HG02885 (cell line): ENCODE measurements around the gene ELP2.
A peak's percentile ranks its signal among the peaks of the same experiment; 100 is the strongest.
"Not testable (repeated sequence)": the region's sequence is repeated elsewhere in the genome, so short reads cannot be mapped to it uniquely, and the experiment has no call there.

ENCODE experiments used
- ATAC-seq: cut with Tn5 transposase; IDR thresholded peaks from one replicate; pipeline ENCODE4 v1.9.1; 2021; ENCODE audit warnings: mild to moderate bottlenecking; ENCODE audit not compliant: unreplicated experiment, poor library complexity

The ELP2 gene

DNA sequence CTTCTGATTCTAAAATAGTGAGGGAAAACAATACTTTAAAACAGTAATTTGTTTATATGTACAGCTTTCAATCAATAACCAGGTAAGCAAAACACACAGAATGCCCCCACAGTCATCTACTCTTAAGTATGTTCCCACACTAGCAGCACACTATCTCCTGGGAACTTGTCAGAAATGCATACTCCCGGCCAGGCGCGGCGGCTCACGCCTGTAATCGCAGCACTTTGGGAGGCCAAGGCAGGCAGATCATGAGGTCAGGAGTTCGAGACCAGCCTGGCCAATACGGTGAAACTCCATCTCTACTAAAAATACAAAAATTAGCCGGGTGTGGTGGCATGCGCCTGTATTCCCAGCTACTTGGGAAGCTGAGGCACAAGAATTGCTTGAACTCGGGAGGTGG, 12.9 kb upstream of the ELP2 start:
- not testable (repeated sequence) for ATAC-seq

DNA sequence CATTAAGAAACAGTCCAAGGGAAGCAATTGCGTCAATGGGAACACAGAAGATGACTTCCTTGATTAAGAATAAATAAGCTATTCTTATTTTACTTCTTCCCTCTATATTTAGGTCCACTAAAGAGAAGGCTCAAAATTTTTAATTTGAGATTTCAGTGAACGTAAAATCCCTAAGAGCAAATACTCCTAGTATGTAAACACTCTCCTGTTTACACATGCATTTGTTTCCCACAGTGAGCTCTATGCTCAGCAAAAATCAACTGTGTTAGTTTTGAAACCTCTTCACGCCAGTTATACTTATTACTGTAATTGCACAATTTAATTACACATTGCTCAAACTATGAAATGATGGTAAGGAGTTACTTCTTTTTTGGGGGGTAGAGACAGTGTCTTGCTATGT, 9.4 kb upstream of the ELP2 start:
- no peak for ATAC-seq

DNA sequence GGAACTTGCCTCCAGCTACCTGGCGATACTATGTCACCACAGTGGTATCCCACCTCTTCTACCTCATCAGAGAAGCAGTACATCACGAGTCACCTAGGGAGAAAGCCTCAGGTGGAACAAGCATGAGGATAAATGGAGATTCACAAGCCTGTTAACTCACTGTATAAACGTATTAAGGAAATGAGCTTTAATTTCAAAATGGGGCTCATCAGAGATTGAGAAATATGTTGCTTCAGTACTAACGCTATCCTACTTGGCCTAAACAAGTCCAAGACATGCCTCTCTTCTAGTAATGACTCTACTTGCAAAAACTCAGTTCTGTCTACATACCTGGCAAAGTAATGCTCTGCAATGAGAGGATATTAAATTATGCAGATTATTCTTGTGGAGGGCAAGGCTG, 4.9 kb upstream of the ELP2 start:
- ATAC-seq, result no peak

DNA sequence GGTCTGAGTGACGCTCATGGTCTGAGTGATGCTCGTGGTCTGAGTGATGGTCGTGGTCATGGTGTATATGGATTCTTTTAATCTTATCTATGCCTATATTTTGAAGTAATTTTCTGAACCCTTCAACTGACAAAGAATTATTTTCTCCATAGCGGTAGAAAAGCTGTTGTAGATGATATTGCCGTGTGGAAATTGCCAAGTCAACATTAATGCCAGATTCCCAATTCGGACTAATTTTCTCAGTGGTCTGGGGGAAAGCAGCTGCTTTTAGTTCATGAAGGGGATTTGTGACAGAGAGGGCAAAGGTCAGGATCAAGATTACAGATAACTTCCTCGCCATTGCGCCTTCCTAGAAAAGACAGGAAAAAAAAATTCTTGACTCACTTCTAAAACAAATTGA, 3.0 kb upstream of the ELP2 start:
- no peak for ATAC-seq

DNA sequence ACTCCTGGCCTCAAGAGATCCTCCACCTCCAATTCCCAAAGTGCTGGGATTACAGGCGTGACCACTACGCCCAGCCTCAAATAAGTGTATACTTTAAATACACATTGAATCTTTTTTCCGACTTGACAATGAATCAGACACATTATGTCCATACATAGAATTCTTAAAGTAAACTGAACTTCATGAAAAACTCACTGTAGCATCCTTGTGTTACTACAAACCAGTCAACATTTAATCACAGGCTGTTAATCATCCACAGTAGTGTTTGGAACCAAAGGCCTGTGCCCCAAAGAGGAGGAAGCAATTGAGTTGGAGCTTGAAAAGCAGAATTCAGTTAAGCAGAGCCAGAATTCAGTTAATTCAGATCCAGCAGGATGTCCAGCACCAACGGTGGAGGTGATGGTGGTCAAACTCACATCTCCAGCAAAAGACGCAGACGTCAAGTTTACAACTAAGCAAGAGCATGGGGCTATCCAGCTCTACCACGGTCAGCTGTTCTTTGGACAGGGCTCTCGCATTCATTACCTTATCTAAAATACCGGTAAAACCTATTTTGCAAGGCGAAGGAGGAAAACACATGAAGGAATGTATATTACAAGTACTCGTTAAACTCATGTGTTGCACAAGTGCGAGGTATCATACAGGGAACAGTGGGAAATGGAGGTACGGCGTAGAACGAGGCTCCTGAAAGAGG, 1.7 kb upstream of the ELP2 start:
- ATAC-seq, result no peak

DNA sequence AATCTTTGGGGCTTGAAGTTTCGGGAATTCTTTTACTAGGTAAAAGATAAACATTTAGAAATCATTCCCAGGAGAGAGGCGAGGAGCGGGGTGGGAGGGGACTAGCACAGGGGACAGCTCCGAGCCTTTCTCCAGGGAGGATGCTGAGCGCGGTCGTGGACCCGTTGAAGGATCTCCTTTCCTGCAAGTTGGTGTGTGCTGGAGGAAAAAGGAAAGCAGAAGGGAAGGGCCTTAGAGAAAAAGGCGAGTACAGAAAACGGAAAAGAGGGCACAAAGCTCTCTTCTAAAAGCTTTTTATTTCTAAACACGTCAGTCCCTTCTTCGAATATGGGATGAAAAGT, 1.2 kb upstream of the ELP2 start:
- no peak for ATAC-seq

DNA sequence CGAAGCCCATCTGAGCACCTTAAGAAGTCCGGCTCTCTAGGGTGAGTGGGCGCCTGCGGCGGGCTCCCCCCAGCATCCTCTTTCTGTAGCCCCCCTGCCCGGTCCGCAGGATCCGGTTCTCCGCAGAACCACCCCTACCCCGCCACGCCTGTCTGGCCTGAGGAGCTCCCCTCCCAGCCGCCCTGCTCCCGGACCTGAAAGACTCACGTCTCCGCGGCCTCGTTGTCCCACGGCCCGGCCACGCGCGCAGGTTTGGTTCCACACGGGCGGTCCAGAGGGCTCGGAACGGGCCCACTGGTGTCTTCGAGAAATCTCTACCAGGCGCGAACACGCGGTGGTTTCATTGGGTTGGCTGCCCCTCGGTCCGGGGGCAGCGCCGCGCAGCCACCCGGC, 796 bp upstream of the ELP2 start:
- ATAC-seq, result peak; percentile 22

DNA sequence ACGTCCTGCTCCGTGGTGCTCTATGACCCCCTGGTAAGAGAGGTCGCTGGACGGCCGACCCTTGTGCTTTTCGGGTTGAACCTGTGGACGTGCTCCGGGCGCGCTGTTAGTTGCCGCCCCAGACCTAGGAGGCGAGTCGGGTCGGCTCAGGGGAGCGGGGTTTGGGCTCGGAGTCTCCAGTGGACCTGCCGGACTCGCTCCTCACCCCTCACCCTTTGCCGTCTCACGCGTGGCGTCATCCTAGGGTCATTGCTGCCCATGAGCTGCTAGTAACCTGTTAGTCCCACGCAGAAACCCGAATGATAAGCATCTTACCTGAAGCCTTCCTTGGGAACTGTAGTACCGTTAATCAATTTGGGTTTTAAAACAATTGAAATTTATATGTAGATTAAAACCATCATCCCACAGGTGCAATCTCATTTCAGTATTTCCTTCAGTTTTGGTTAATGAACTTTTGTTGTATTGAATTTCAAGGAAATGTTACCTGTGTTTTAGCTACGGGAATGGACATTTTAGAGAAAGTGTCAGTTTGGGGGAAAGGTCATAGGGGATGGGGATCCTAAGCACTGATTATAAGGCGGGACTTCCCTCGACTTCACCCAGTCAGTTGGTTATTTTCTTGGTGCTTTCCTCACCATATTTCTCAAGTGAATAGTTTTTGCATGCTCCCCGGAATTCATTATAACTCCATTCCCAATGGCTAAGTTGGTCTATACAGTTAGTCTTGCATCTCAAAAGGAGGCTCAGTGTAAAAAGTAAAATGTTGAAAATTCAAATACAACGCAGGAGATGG, 536 bp downstream of the ELP2 start:
- peak; percentile 26 for ATAC-seq

DNA sequence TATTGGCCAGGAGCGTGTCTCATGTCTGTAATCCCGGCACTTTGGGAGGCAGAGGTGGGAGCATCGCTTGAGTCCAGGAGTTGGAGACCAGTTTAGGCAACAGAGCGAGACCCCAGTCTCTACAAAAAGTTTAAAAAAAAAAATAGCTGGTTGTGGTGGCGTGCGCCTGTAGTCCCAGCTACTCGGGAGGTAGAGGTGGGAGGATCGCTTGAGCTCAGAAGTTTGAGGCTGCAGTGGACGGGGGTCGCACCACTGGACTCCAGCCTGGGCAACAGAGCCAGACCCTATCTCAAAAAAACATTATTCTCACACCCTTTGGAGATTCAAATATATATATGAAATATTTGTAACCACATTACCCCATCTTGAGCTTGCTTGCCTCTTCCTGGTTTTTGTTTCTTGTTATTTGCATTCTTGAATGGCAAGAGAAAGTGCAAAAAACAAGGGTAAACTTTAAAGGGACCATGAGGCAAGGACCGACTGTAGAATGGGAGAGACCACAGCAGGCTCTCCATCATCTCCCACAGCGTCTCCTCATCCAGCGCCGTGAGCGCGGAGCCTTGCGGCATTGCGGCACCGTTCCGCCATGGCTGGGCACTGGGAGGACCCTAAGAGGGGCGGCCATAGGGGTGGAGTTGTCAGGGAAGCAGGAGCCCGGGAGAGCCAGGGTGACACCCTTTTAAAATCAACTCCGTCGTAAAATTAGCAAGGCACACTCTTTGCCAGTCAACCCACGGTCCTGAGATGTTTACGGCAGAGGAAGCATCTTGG, 1.4 kb downstream of the ELP2 start:
- ATAC-seq, result no peak

DNA sequence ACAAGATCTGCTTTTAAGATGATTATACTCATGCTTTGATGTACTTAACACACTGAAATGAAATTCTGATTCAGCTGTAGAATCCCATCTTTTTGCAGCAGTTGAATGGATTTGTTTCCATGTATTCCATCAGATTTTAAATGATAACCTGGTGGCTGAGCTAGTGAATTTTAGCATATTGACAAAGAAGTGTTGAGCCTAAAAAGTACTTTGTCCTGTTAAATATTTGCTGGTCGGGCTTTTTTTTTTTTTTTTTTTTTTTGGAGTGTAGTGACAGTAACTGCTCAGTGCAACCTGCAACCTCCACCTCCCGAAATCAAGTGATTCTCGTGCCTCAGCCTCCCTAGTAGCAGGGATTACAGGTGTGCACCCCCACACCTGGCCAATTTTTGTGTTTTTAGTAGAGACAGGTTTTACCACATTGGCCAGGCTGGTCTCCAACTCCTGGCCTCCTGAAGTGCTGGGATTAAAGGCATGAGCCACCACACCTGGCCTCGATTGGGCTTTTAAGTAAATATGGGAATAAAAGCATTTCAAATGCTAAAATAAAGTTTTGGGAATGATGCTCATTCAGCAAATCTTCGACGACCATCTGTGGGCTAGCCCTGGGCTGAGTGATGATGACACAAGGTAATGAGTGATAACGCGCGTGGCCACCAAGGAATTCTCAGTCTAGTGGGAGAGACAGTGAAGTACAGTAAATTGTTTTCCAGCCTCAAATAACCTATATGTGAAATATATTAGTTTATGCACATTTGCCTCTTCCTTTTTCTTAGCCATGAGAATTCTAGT, 2.2 kb downstream of the ELP2 start:
- ATAC-seq, result no peak

DNA sequence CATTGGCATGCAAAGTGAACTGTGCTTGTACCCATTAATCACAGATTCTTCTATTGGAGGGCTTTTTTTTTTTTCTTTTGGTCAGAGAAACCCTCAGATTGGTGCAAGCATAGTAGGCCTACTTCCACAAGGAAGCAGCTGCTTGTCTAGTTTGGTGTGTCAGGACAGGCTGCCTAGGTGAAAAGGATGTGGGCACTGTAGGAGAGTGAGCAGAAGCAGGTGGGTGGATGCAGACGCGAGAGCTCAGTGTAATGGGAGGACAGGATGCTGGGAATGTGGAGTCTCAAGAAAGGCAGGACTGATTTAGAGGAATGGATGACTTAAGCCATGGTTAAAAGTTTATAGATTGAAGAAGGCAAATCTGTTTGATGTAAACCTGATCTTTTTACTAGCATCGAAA, 3.1 kb downstream of the ELP2 start:
- no peak for ATAC-seq

DNA sequence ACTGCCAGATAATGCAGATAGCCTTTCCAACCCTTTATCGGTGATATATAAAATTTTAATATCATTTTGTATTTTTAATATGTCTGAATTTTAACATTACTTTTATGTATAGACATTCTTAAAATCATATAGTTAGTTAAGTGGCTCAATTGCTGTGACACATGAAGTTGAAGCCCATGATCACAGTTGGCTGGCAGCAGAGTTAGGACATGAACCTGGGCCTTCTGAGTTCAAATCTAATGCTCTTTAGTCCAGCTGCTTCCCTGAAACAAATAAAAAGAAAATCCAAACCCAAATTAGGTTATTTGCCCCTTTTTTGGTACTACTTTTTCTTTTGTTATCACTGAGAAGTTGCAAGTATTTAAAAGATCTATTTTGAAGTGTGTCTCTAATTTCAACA, 5.6 kb downstream of the ELP2 start:
- no peak for ATAC-seq

DNA sequence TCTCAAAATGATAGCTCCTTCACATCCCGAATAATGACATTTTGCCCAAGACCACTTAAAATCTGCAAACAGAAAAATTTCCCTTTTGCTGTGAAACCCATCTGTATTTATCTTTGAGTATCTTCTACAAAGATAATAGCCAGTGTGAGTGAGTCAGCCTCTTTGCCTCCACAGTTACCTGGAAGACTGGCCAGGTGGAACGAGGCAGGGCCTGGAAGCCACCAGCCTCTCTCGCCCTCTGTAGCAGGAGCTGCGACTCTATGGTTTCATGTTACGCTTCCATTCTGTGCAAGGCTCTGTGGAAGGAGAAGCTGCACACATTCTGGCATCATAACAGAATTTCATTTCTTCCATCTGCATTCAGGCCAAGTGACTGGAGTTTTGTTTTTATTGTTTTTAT, 9.5 kb downstream of the ELP2 start:
- ATAC-seq, result no peak

DNA sequence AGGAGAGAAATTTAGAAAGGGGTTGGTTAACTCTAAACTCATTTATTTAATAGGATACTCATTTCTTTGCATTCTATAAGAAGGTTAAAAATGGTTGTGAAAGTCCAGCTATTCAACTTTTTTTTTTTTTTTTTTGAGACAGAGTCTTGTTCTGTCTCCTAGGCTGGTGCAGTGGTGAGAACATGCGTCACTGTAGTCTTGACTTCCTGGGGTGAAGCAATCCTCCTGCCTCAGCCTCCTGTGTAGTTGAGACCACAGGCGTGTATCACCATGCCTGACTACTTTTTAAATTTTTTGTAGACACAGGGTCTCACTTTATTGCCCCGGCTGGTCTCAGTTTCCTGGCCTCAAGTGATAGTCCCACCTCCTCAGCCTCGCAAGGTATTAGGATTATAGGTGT, 11.9 kb downstream of the ELP2 start:
- ATAC-seq, result no peak

DNA sequence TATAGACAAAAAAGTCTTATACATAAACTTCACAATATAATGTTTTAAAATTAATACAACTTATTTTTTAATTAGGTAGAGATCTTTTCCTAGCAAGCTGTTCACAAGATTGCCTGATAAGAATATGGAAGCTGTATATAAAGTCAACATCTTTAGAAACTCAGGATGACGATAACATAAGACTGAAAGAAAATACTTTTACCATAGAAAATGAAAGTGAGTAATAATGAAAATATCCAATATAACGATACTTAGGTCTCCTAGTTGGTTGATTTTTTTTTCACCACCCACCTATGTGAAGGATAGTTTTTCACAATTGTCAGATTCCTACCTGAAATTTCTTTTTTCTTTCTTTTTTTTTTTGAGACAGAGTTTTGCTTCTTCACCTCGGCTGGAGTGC, 13.1 kb downstream of the ELP2 start:
- ATAC-seq, result no peak

DNA sequence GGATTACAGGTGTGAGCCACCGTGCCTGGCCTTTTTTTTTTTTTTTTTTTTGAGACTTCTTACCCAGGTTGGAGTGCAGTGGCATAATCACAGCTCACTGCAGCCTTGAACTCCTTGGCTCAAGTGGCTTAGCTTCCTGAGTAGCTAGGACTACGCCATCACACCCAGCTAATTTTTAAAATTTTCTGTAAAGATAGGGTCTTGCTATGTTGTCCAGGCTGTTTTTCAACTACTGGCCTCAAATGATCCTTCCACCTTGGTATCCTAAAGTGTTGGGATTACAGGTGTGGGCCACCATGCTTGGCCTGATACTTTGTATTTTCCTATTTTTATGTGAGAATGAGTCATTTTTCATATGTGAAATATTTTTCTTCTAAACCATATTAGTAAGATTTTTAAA, 13.7 kb downstream of the ELP2 start:
- ATAC-seq, result no peak

DNA sequence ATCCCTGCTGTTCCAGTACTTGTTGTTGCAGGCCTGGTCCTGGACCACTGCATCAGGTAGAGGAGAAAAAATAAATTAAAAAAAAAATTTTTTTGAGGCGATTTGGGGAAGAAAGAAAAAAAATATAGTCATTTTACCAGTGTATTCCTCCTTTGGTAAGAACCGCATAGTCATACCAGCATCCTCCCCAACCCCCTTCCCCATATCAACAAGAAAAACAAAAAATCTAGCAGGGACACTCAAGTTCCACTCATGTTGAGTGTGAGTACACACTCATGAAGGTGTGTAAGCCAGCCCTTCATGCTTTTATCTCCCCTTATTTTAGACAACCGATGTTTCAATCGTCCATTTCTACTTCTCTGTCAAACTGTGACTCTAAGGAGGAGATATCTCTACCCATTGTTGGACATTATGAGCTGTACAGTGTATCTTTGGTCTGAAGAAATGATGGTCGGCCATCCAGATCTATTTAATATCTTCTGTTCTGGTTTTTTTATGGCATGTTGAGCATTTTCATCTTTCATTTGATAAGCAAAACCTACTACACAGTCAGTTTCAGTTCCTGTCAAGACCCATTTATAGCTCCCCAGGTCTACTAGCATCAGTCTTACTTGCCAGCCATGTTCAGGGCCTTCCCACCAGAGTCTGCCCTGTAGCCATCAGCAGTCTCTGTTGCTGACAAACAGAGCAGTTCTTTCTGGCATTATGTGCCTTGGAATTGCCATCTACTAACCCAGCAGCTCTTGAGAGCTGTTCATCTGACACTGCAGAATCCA, 20.0 kb downstream of the ELP2 start:
- peak; percentile 98 for ATAC-seq

DNA sequence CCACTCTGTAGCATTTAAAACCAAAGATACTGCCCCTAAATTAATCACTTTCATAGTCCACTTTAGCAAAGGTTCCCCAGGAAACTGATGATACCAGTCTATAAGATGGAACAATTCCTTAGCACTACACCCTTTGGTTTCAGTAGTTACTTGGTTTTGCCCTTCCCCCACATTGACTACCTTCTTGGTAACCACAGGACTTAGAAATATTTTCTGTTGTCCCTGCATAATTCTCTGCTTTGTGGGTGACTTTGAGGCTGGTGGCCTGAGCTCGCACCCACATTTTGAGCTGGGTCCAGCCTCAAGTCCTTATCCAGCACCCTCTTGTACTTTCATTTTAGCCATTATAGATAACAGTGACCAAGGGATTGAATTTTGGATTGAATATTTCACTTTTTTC, 23.1 kb downstream of the ELP2 start:
- no peak for ATAC-seq

DNA sequence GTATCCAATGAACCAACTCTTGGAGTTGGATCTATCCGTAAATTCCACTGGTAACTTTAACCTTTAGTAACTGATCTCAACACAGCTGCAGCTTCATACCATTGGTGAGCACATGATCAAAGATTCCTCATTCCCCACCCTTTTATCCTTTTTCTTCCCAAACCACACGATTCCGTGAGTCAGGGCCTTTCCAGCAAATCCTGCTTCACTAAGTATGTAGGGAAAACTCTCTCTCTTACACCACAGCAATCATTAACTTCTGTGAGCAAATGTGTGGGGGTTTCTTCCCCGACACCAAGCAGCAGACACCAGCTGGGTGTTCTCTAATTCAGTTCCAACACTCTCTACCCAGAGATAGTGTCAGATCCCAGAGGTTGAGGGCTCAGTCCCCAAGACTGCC, 23.5 kb downstream of the ELP2 start:
- ATAC-seq, result no peak

DNA sequence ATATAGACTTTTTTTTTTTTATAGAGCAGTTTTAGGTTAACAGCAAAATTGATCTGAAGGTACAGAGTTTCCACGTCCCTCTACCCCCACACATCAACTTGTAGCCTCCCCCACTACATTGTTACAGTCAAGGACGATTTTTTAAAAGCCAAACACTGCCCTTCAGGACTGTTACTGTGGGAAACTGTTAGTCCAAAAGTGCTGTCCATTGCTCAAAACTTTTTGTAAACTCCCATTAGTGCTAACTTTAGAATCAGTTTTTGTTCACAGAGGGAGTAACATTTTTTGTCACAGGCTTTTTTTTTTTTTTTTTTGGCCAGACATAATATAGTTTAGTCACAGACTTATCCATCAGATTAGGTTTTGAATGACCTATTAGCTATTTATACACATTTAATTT, 24.1 kb downstream of the ELP2 start:
- no peak for ATAC-seq
